H9 (cell line): ENCODE measurements around the gene HNF1A. TPM values are rescaled to one million over a fixed set of nuclear protein-coding genes. Genes with fewer than 3 reads are reported as not detected.

Source experiments
- DNase-seq: peaks from one replicate; pipeline ENCODE4 v3.0.0-alpha.2; 2017
- H2AFZ ChIP-seq: one replicate; pipeline ENCODE4 v1.6.1; 2013; ENCODE audit warnings: mild to moderate bottlenecking, low read length, control low read depth, moderate library complexity
- H2AK5ac ChIP-seq: 2 replicates; pipeline ENCODE4 v1.6.1; 2013; ENCODE audit warnings: low read length, control low read depth, mixed read lengths; ENCODE audit not compliant: insufficient read length
- H2BK120ac ChIP-seq: one replicate; pipeline ENCODE4 v1.6.1; 2013; ENCODE audit warnings: low read depth, mild to moderate bottlenecking, low read length, control low read depth, inconsistent platforms; ENCODE audit not compliant: poor library complexity, severe bottlenecking
- H2BK12ac ChIP-seq: 2 replicates; pipeline ENCODE4 v1.6.1; 2013; ENCODE audit warnings: low read length, control low read depth, mixed read lengths, low read depth; ENCODE audit not compliant: insufficient read length
- H2BK15ac ChIP-seq: 2 replicates; pipeline ENCODE4 v1.6.1; 2013; ENCODE audit warnings: low read depth, low read length, control low read depth
- H2BK20ac ChIP-seq: one replicate; pipeline ENCODE4 v1.6.1; 2013; ENCODE audit warnings: low read depth, mild to moderate bottlenecking, low read length, control low read depth, inconsistent platforms; ENCODE audit not compliant: poor library complexity, severe bottlenecking
- H2BK5ac ChIP-seq: 2 replicates; pipeline ENCODE4 v1.6.1; 2013; ENCODE audit warnings: low read length, control low read depth, mixed read lengths; ENCODE audit not compliant: insufficient read length
- H3K14ac ChIP-seq: 2 replicates; pipeline ENCODE4 v1.6.1; 2013; ENCODE audit warnings: low read length, control low read depth; ENCODE audit not compliant: insufficient read depth
- H3K18ac ChIP-seq: 2 replicates; pipeline ENCODE4 v1.6.1; 2013; ENCODE audit warnings: low read depth, mild to moderate bottlenecking, mixed read lengths, low read length, control low read depth; ENCODE audit not compliant: insufficient read length
- H3K23ac ChIP-seq: 2 replicates; pipeline ENCODE4 v1.6.1; 2013; ENCODE audit warnings: low read length, control low read depth, mixed read lengths, low read depth; ENCODE audit not compliant: insufficient read length
- H3K23me2 ChIP-seq: 2 replicates; pipeline ENCODE4 v1.6.1; 2013; ENCODE audit warnings: low read depth, mild to moderate bottlenecking, mixed read lengths, low read length, control low read depth; ENCODE audit not compliant: insufficient read length, poor library complexity, severe bottlenecking
- H3K27ac ChIP-seq: 2 replicates; pipeline ENCODE4 v1.5.1; 2013; ENCODE audit warnings: low read length, control low read depth, mixed read lengths, low read depth; ENCODE audit not compliant: insufficient read length
- H3K27me3 ChIP-seq: 2 replicates; pipeline ENCODE4 v1.6.1; 2013; ENCODE audit warnings: low read length, control low read depth, inconsistent platforms; ENCODE audit not compliant: insufficient read depth
- H3K4ac ChIP-seq: 2 replicates; pipeline ENCODE4 v1.6.1; 2013; ENCODE audit warnings: low read depth, mild to moderate bottlenecking, control low read depth, inconsistent platforms, low read length, moderate library complexity
- H3K4me1 ChIP-seq: 2 replicates; pipeline ENCODE4 v1.6.1; 2013; ENCODE audit warnings: low read length, control low read depth, inconsistent platforms; ENCODE audit not compliant: insufficient read depth
- H3K4me2 ChIP-seq: 2 replicates; pipeline ENCODE4 v1.6.1; 2013; ENCODE audit warnings: low read length, control low read depth, mixed read lengths; ENCODE audit not compliant: insufficient read length, insufficient read depth
- H3K56ac ChIP-seq: 2 replicates; pipeline ENCODE4 v1.6.1; 2013; ENCODE audit warnings: low read depth, mild to moderate bottlenecking, mixed read lengths, low read length, control low read depth; ENCODE audit not compliant: insufficient read length
- H3K79me1 ChIP-seq: 2 replicates; pipeline ENCODE4 v1.6.1; 2013; ENCODE audit warnings: low read depth, mild to moderate bottlenecking, moderate library complexity, low read length, control low read depth, inconsistent platforms; ENCODE audit not compliant: insufficient read depth, poor library complexity, severe bottlenecking
- H3K79me2 ChIP-seq: 2 replicates; pipeline ENCODE4 v1.6.1; 2013; ENCODE audit warnings: low read length, control low read depth, inconsistent platforms; ENCODE audit not compliant: insufficient read depth
- H3K9ac ChIP-seq: 2 replicates; pipeline ENCODE4 v1.6.1; 2013; ENCODE audit warnings: low read length, control low read depth, mixed read lengths; ENCODE audit not compliant: insufficient read length; ENCODE audit errors: extremely low read depth
- H3K9me3 ChIP-seq: one replicate; pipeline ENCODE4 v1.6.1; 2013; ENCODE audit warnings: low read depth, low read length, inconsistent platforms; ENCODE audit not compliant: control insufficient read depth
- H3T11ph ChIP-seq: one replicate; pipeline ENCODE4 v1.6.1; 2013; ENCODE audit warnings: mild to moderate bottlenecking, low read length, control low read depth, inconsistent platforms
- H4K20me1 ChIP-seq: one replicate; pipeline ENCODE4 v1.6.1; 2013; ENCODE audit not compliant: control insufficient read depth, insufficient read length, insufficient read depth
- H4K5ac ChIP-seq: 2 replicates; pipeline ENCODE4 v1.6.1; 2013; ENCODE audit warnings: low read depth, mild to moderate bottlenecking, mixed read lengths, low read length, control low read depth; ENCODE audit not compliant: insufficient read length
- H4K8ac ChIP-seq: replicated peaks from 2 replicates; pipeline ENCODE4 v1.6.1; 2013; ENCODE audit warnings: low read length, control low read depth, mixed read lengths, low read depth; ENCODE audit not compliant: insufficient read length
- H4K91ac ChIP-seq: 2 replicates; pipeline ENCODE4 v1.6.1; 2013; ENCODE audit warnings: low read depth, mild to moderate bottlenecking, moderate library complexity, mixed read lengths, low read length, control low read depth; ENCODE audit not compliant: insufficient read length
- H3K27ac Mint-ChIP-seq, 3 experiments: 2 replicates in 2 of 3; 3 replicates in 1 of 3; pipeline ENCODE4 v1.8.0; 2020 to 2021; ENCODE audit warnings: mixed read lengths in 3 of 3, mild to moderate bottlenecking in 1 of 3, moderate library complexity in 1 of 3
- H3K27me3 Mint-ChIP-seq: 2 replicates; pipeline ENCODE4 v1.8.0; 2021; ENCODE audit warnings: low read depth, mild to moderate bottlenecking, moderate library complexity, mixed read lengths
- H3K36me3 Mint-ChIP-seq, 3 experiments: 2 replicates in 2 of 3; 3 replicates in 1 of 3; pipeline ENCODE4 v1.8.0; 2020 to 2021; ENCODE audit warnings: low read depth in 3 of 3, mixed read lengths in 3 of 3; ENCODE audit not compliant: insufficient read depth in 1 of 3
- H3K4me1 Mint-ChIP-seq, 2 experiments: 2 replicates each; pipeline ENCODE4 v1.8.0; 2020; ENCODE audit warnings: mixed read lengths in 2 of 2
- H3K4me3 Mint-ChIP-seq, 2 experiments: 2 replicates in 1 of 2; 3 replicates in 1 of 2; pipeline ENCODE4 v1.8.0; 2020 to 2021; ENCODE audit warnings: mild to moderate bottlenecking in 2 of 2, mixed read lengths in 2 of 2, moderate library complexity in 1 of 2
- H3K9me3 Mint-ChIP-seq, 2 experiments: 2 replicates in 1 of 2; 3 replicates in 1 of 2; pipeline ENCODE4 v1.8.0; 2020; ENCODE audit warnings: mild to moderate bottlenecking in 2 of 2, mixed read lengths in 2 of 2, moderate library complexity in 1 of 2
- CTCF ChIP-seq: fragments of 200-600 bp; sonication (generic); conservative IDR thresholded peaks from 3 replicates; pipeline ENCODE4 v1.8.0; 2021; ENCODE audit warnings: antibody characterized with exemption, mild to moderate bottlenecking
- WGBS: extraction: QIAGEN DNeasy Blood & Tissue Kit; methylation state at CpG from one replicate; pipeline ENCODE4 v1.1.7; 2013; ENCODE audit warnings: missing lambda C conversion rate, low lambda C conversion rate, mixed read lengths; ENCODE audit not compliant: insufficient read length; ENCODE audit errors: extremely low coverage; 5-methylcytosine and 5-hydroxymethylcytosine counted together
- total RNA-seq: library from RNA; stranded (reverse); gene quantifications from 2 replicates; pipeline ENCODE4 v1.2.1, GENCODE V29; 2021

The HNF1A gene
- total RNA-seq, 1 experiment from 2014 or later, result not detected

GRCh38 chr12:120982659-120983058, 4.3 kb downstream of the HNF1A start:
- Histone ChIP-seq H3K4me1 (no peaks in the 10 kb centered on the region), H3K23me2 (no peaks in the 10 kb centered on the region), H2BK15ac (no peak overlapping the region), H3K9ac (no peak overlapping the region), H3K4me2 (no peak overlapping the region), H2AFZ (no peak overlapping the region), H3K79me2 (no peaks in the 10 kb centered on the region), H3K27me3 (no peaks in the 10 kb centered on the region), H2BK20ac (no peak overlapping the region), H3K14ac (no peak overlapping the region), H3K23ac (no peak overlapping the region), H4K8ac (no peak overlapping the region), H2BK12ac (no peak overlapping the region), H2BK120ac (no peak overlapping the region), H3K79me1 (no peaks in the 10 kb centered on the region), H3K18ac (no peak overlapping the region), H2BK5ac (no peak overlapping the region), H4K20me1 (no peaks in the 10 kb centered on the region), H4K91ac (no peak overlapping the region), H3K4ac (no peak overlapping the region), H3K9me3 (no peaks in the 10 kb centered on the region), H3K27ac (no peak overlapping the region), H4K5ac (no peak overlapping the region), H2AK5ac (no peak overlapping the region), H3T11ph (no peak overlapping the region), H3K56ac (no peak overlapping the region)
- no peak for TF ChIP-seq CTCF
- H3K27me3 Mint-ChIP-seq, result no peaks in the 10 kb centered on the region; the same call in 1 of the 2 replicates
- H3K36me3 Mint-ChIP-seq, result no peaks in the 10 kb centered on the region
- no peak overlapping the region for H3K27ac Mint-ChIP-seq
- no peak overlapping the region for H3K4me3 Mint-ChIP-seq
- H3K9me3 Mint-ChIP-seq, result peaks cover 0 to 4% of the 10 kb centered on the region in 2 experiments; a peak in 1 of 5 replicates
- peaks cover 10 to 27% of the 10 kb centered on the region in 2 experiments for H3K4me1 Mint-ChIP-seq
- DNase-seq, result no peak
- WGBS, result no CpG with 5 or more reads among the region's 7 CpGs
